Gastroesophageal sphincter (tissue), 3 donors: ENCODE data around the gene MAP2K3.

Experiments
- CTCF ChIP-seq, 4 experiments: fragments of 200-600 bp in 2 of 4; fragments of 450-650 bp in 2 of 4; sonication (generic) in 1 of 4; IDR thresholded peaks; one replicate each; pipeline ENCODE4 v1.5.1; 2017 to 2019; ENCODE audit warnings: antibody characterized with exemption in 4 of 4, mild to moderate bottlenecking in 2 of 4, moderate library complexity in 2 of 4
- POLR2AphosphoS5 ChIP-seq: sonication (generic); formaldehyde crosslinking; IDR thresholded peaks from one replicate; pipeline ENCODE4 v1.6.1; 2017; ENCODE audit warnings: antibody characterized with exemption

- TF ChIP-seq CTCF (IDR thresholded peaks at IDR 0.05) = no peak
- TF ChIP-seq POLR2AphosphoS5 = no peak
Measured at GRCh38 chr17:21345236-21345635, 60.7 kb downstream of the MAP2K3 start.
